ENCODE data around the gene ZNF423.

The ZNF423 gene

DNA sequence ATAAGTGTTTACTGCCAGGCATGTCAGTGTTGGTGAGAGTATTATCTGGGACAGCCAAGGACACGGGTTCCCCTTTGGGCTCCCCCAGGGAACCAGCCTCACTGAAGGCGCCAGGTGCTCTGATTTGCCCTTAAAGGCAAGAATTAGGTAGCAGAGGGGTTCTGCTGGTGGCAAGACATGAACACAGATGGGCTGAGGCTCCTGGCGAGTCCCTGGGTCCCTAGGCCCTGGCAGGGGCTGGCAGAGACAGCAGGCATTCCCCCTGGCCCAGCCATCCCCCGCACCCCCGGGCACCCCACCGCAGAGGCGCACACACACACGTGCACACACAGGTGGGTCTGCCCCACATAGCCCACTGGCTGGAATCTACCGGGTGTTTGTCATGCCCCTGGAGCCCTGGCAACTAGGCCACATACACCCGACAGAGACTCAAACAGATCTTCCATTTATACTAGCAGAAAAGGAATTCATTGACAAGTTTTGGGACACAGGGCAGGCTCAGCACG lies 329.0 kb downstream of the ZNF423 start:
- no peaks in the 10 kb centered on the region for H4K20me1 ChIP-seq (ENCODE audit: control insufficient read depth, insufficient read depth, low read depth, low read length)
- no peaks in the 10 kb centered on the region for H3K36me3 ChIP-seq (ENCODE audit: control insufficient read depth, low read length)
- H3K79me2 ChIP-seq (ENCODE audit: control insufficient read depth, low read length) = no peaks in the 10 kb centered on the region
- peaks cover 13% of the 10 kb centered on the region for H3K4me1 ChIP-seq (ENCODE audit: control insufficient read depth, low read length)
- H3K27me3 ChIP-seq (ENCODE audit: control insufficient read depth, low read length) = peaks cover 38% of the 10 kb centered on the region
- no peak overlapping the region for H3K27ac ChIP-seq (ENCODE audit: low read depth, low read length)
- no peaks in the 10 kb centered on the region for H3K9me3 ChIP-seq (ENCODE audit: control insufficient read depth, insufficient read depth, low read length)
- H3K4me3 ChIP-seq (ENCODE audit: low read length) = no peak overlapping the region
- TF ChIP-seq, protein P1, sequence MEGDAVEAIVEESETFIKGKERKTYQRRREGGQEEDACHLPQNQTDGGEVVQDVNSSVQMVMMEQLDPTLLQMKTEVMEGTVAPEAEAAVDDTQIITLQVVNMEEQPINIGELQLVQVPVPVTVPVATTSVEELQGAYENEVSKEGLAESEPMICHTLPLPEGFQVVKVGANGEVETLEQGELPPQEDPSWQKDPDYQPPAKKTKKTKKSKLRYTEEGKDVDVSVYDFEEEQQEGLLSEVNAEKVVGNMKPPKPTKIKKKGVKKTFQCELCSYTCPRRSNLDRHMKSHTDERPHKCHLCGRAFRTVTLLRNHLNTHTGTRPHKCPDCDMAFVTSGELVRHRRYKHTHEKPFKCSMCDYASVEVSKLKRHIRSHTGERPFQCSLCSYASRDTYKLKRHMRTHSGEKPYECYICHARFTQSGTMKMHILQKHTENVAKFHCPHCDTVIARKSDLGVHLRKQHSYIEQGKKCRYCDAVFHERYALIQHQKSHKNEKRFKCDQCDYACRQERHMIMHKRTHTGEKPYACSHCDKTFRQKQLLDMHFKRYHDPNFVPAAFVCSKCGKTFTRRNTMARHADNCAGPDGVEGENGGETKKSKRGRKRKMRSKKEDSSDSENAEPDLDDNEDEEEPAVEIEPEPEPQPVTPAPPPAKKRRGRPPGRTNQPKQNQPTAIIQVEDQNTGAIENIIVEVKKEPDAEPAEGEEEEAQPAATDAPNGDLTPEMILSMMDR (IDR thresholded peaks at IDR 0.05; ENCODE audit: low read depth, low read length, poor library complexity, severe bottlenecking) = no peak
- TF ChIP-seq EZH2phosphoT487 (IDR thresholded peaks at IDR 0.05; ENCODE audit: borderline replicate concordance, low read length) = no peak
- no peaks in the 10 kb centered on the region for H3F3A ChIP-seq (ENCODE audit: control insufficient read depth, insufficient read depth)
- no peak overlapping the region for H3K4me2 ChIP-seq (ENCODE audit: low read length)
- H3K9me2 ChIP-seq (replicated peaks; ENCODE audit: control insufficient read depth, low read length) = no peaks in the 10 kb centered on the region

- Histone ChIP-seq H3K4me2 (ENCODE audit: low read length) (no peak overlapping the region), H3K9me2 (replicated peaks; ENCODE audit: control insufficient read depth, low read length) (no peaks in the 10 kb centered on the region), H3K79me2 (ENCODE audit: control insufficient read depth, low read length) (no peaks in the 10 kb centered on the region), H3K4me1 (ENCODE audit: control insufficient read depth, low read length) (peaks cover 13% of the 10 kb centered on the region), H4K20me1 (ENCODE audit: control insufficient read depth, insufficient read depth, low read depth, low read length) (no peaks in the 10 kb centered on the region), H3K36me3 (ENCODE audit: control insufficient read depth, low read length) (no peaks in the 10 kb centered on the region), H3K27me3 (ENCODE audit: control insufficient read depth, low read length) (peaks cover 26% of the 10 kb centered on the region), H3K4me3 (ENCODE audit: low read length) (no peak overlapping the region), H3K9me3 (ENCODE audit: control insufficient read depth, insufficient read depth, low read length) (no peaks in the 10 kb centered on the region), H3F3A (ENCODE audit: control insufficient read depth, insufficient read depth) (no peaks in the 10 kb centered on the region), H3K27ac (ENCODE audit: low read depth, low read length) (no peak overlapping the region)
- TF ChIP-seq EZH2phosphoT487 (IDR thresholded peaks at IDR 0.05; ENCODE audit: borderline replicate concordance, low read length) = no peak
- TF ChIP-seq, protein P1 (IDR thresholded peaks at IDR 0.05; ENCODE audit: low read depth, low read length, poor library complexity, severe bottlenecking) = no peak
Observed at GRCh38 chr16:49524947-49525315, 331.0 kb downstream of the ZNF423 start.

- Histone ChIP-seq H3F3A (ENCODE audit: control insufficient read depth, insufficient read depth) (no peaks in the 10 kb centered on the region), H4K20me1 (ENCODE audit: control insufficient read depth, insufficient read depth, low read depth, low read length) (no peaks in the 10 kb centered on the region), H3K4me1 (ENCODE audit: control insufficient read depth, low read length) (peaks cover 8% of the 10 kb centered on the region), H3K4me3 (ENCODE audit: low read length) (no peak overlapping the region), H3K36me3 (ENCODE audit: control insufficient read depth, low read length) (no peaks in the 10 kb centered on the region), H3K9me2 (replicated peaks; ENCODE audit: control insufficient read depth, low read length) (no peaks in the 10 kb centered on the region), H3K9me3 (ENCODE audit: control insufficient read depth, insufficient read depth, low read length) (no peaks in the 10 kb centered on the region), H3K79me2 (ENCODE audit: control insufficient read depth, low read length) (no peaks in the 10 kb centered on the region), H3K27me3 (ENCODE audit: control insufficient read depth, low read length) (peaks cover 21% of the 10 kb centered on the region), H3K27ac (ENCODE audit: low read depth, low read length) (no peak overlapping the region), H3K4me2 (ENCODE audit: low read length) (no peak overlapping the region)
- TF ChIP-seq EZH2phosphoT487 (IDR thresholded peaks at IDR 0.05; ENCODE audit: borderline replicate concordance, low read length) = no peak
- TF ChIP-seq, protein P1 (IDR thresholded peaks at IDR 0.05; ENCODE audit: low read depth, low read length, poor library complexity, severe bottlenecking) = no peak
Observed at GRCh38 chr16:49524216-49524946, 331.5 kb downstream of the ZNF423 start.

Measured in DOHH2 (cell line).